WTC11 (cell line): Measurements from ENCODE around the gene RFK.

Experiments
- ATF3 ChIP-seq: sonication (generic); formaldehyde crosslinking; conservative IDR thresholded peaks from 2 replicates; pipeline ENCODE4 v1.8.1; 2022; ENCODE audit warnings: mild to moderate bottlenecking, missing genetic modification reagents
- CDX4 ChIP-seq: fragments of 250-450 bp; sonication (Bioruptor Pico); IDR thresholded peaks from 2 replicates; pipeline ENCODE4 v1.9.0; 2021; ENCODE audit warnings: moderate library complexity, mild to moderate bottlenecking, inconsistent platforms, borderline replicate concordance
- CTCF ChIP-seq: fragments of 200-600 bp; IDR thresholded peaks from 2 replicates; pipeline ENCODE4 v1.8.0; 2022; ENCODE audit warnings: antibody characterized with exemption
- E2F4 ChIP-seq: sonication (generic); formaldehyde crosslinking; IDR thresholded peaks from 2 replicates; pipeline ENCODE4 v1.8.1; 2022; ENCODE audit warnings: low read depth, mild to moderate bottlenecking, moderate library complexity, missing genetic modification reagents, borderline replicate concordance
- HMGXB4 ChIP-seq: sonication (generic); formaldehyde crosslinking; IDR thresholded peaks from 2 replicates; pipeline ENCODE4 v1.8.1; 2023; ENCODE audit warnings: mild to moderate bottlenecking, moderate library complexity, missing genetic modification reagents
- MAX ChIP-seq: sonication (generic); formaldehyde crosslinking; IDR thresholded peaks from 2 replicates; pipeline ENCODE4 v1.8.0; 2022; ENCODE audit warnings: mild to moderate bottlenecking, missing genetic modification reagents
- MYBL2 ChIP-seq: sonication (generic); formaldehyde crosslinking; IDR thresholded peaks from 2 replicates; pipeline ENCODE4 v1.8.1; 2023; ENCODE audit warnings: mild to moderate bottlenecking, moderate library complexity, missing genetic modification reagents
- NFYB ChIP-seq: sonication (generic); formaldehyde crosslinking; conservative IDR thresholded peaks from 2 replicates; pipeline ENCODE4 v1.8.0; 2022; ENCODE audit warnings: low read depth, missing genetic modification reagents
- NR3C1 ChIP-seq: sonication (generic); formaldehyde crosslinking; conservative IDR thresholded peaks from 2 replicates; pipeline ENCODE4 v1.8.1; 2023; ENCODE audit warnings: low read depth, mild to moderate bottlenecking, missing genetic modification reagents
- RORB ChIP-seq: fragments of 250-450 bp; sonication (Bioruptor Pico); IDR thresholded peaks from 2 replicates; pipeline ENCODE4 v1.9.0; 2021; ENCODE audit warnings: mild to moderate bottlenecking
- TEAD1 ChIP-seq: sonication (generic); formaldehyde crosslinking; IDR thresholded peaks from 2 replicates; pipeline ENCODE4 v1.8.0; 2022; ENCODE audit warnings: mild to moderate bottlenecking, missing genetic modification reagents
- USF2 ChIP-seq: sonication (generic); formaldehyde crosslinking; IDR thresholded peaks from 2 replicates; pipeline ENCODE4 v1.8.1; 2023; ENCODE audit warnings: mild to moderate bottlenecking, missing genetic modification reagents, moderate library complexity
- ZNF416 ChIP-seq: fragments of 250-450 bp; sonication (Bioruptor Pico); IDR thresholded peaks from 2 replicates; pipeline ENCODE4 v1.9.0; 2021; ENCODE audit warnings: mild to moderate bottlenecking, inconsistent platforms

GRCh38 chr9:76379494-76379893 is 14.7 kb downstream of the RFK start:
- no peak for TF ChIP-seq TEAD1 (CRISPR knock-in tag)
- no peak for TF ChIP-seq CTCF
- TF ChIP-seq MAX (CRISPR knock-in tag), result no peak
- no peak for TF ChIP-seq HMGXB4 (CRISPR knock-in tag)
- TF ChIP-seq E2F4 (CRISPR knock-in tag), result no peak
- TF ChIP-seq RORB (CRISPR knock-in tag), result no peak
- TF ChIP-seq NFYB (CRISPR knock-in tag), result no peak
- TF ChIP-seq USF2 (CRISPR knock-in tag), result no peak
- TF ChIP-seq MYBL2 (CRISPR knock-in tag), result no peak
- no peak for TF ChIP-seq ATF3 (CRISPR knock-in tag)
- no peak for TF ChIP-seq ZNF416 (CRISPR knock-in tag)
- TF ChIP-seq NR3C1, result no peak
- no peak for TF ChIP-seq CDX4 (CRISPR knock-in tag)
